Measurements from ENCODE around the gene RNF150. TPM values are rescaled to one million over a fixed set of nuclear protein-coding genes. Genes with fewer than 3 reads are reported as not detected.

Gene RNF150
- polyA plus RNA-seq, 1 experiment: 9.8 TPM

DNA sequence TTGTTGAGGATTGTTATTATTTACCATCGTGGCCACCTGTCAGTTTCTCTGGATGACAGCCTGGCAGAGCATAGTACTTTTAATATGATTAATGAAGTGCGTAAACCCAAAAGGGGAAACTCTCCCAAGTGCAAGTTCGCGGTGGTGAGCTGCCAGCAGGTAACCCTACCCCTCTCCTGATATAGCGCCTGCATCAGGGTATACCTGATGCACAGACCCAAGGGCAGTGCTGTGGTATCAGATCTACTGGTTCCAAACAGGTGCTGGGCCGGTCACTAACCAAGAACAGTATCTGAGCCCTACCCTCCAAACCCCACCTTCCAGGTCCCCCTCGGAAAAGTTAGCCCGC, 1.6 kb downstream of the RNF150 start:
- Histone ChIP-seq H3K27ac (ENCODE audit: low read depth, low read length) (no peak overlapping the region), H3K4me3 (ENCODE audit: low read depth, low read length) (peak overlapping the region; percentile 82), H3K27me3 (ENCODE audit: control insufficient read depth, insufficient read depth, low read length) (no peaks in the 10 kb centered on the region), H3K9me3 (ENCODE audit: control insufficient read depth, insufficient read depth, low read length) (no peaks in the 10 kb centered on the region)
- POLR2A ChIA-PET: no interaction called here
- TF ChIP-seq, protein P1, sequence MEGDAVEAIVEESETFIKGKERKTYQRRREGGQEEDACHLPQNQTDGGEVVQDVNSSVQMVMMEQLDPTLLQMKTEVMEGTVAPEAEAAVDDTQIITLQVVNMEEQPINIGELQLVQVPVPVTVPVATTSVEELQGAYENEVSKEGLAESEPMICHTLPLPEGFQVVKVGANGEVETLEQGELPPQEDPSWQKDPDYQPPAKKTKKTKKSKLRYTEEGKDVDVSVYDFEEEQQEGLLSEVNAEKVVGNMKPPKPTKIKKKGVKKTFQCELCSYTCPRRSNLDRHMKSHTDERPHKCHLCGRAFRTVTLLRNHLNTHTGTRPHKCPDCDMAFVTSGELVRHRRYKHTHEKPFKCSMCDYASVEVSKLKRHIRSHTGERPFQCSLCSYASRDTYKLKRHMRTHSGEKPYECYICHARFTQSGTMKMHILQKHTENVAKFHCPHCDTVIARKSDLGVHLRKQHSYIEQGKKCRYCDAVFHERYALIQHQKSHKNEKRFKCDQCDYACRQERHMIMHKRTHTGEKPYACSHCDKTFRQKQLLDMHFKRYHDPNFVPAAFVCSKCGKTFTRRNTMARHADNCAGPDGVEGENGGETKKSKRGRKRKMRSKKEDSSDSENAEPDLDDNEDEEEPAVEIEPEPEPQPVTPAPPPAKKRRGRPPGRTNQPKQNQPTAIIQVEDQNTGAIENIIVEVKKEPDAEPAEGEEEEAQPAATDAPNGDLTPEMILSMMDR (IDR thresholded peaks at IDR 0.05; ENCODE audit: low read depth, low read length): no peak
- no peak for DNase-seq (ENCODE audit: low read depth, low spot score)
- CTCF ChIA-PET: interaction anchor here (0.6 to 7.1 kb wide), 6 partner anchors 135 to 781 kb away, joined by 3 to 171 read pairs (median 30); no protein-coding TSS in a partner anchor

DNA sequence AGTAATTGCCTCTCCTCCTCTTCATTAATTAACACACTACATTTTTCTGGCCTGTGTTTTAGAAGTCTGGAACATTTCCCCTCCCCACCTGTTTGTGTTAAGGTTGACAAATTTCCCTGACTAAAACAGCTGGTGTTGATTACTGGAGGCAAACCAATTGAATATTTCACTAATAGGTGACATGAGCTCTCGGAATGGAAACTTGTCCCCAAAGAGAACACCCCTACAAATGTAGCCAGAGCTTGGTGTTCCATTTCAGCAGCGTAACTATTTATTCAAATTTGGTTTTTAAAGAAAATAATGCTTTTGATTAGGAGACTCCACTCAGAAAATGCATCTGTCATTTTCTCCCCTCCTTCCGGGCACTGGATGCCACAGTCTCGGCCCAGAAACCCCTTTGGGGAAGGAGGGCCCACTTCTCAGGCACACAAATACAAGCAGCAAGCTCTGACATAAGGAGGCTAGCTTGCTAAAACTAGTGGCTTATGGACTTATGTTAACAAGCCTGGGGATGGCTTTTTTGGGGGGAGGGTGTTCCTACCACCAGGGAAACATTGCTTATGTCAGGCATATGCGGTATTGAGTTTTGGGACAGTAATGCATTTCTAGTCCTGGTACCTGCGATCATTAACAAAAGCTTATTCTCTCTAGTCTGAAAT, 2.2 kb downstream of the RNF150 start:
- Histone ChIP-seq H3K9me3 (ENCODE audit: control insufficient read depth, insufficient read depth, low read length) (no peaks in the 10 kb centered on the region), H3K27ac (ENCODE audit: low read depth, low read length) (no peak overlapping the region), H3K4me3 (ENCODE audit: low read depth, low read length) (peak overlapping the region; percentile 82), H3K27me3 (ENCODE audit: control insufficient read depth, insufficient read depth, low read length) (no peaks in the 10 kb centered on the region)
- TF ChIP-seq, protein P1 (IDR thresholded peaks at IDR 0.05; ENCODE audit: low read depth, low read length): no peak
- no peak for DNase-seq (ENCODE audit: low read depth, low spot score)
- ChIA-PET POLR2A (no interaction called here), CTCF (interaction anchor here (0.6 to 7.1 kb wide), 5 partner anchors 135 to 781 kb away, joined by 3 to 171 read pairs (median 45); no protein-coding TSS in a partner anchor)

DNA sequence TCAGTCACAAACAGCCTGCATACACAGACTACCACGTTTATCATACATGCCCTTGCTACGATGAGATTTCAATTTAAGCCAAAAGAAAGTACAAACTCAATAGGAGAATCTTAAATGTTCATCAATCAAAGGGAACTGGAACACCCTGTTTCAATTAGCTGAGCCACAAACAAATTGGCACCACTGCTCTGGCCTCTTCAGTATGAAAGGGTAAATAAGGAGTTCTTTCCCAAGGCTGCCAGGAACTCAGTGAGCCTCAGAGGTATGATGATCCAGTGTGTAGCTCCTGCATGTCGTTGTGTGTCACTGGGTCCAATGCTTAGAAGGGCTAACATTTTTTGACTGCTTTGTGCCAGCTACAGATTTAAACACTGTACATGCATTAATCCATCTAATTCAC, 5.4 kb downstream of the RNF150 start:
- no peak for DNase-seq (ENCODE audit: low read depth, low spot score)
- Histone ChIP-seq H3K9me3 (ENCODE audit: control insufficient read depth, insufficient read depth, low read length) (no peaks in the 10 kb centered on the region), H3K4me3 (ENCODE audit: low read depth, low read length) (no peak overlapping the region), H3K27ac (ENCODE audit: low read depth, low read length) (no peak overlapping the region), H3K27me3 (ENCODE audit: control insufficient read depth, insufficient read depth, low read length) (no peaks in the 10 kb centered on the region)
- ChIA-PET CTCF (interaction anchor here (2.5 kb wide), 1 partner anchor 244 kb away, joined by 8 read pairs; no protein-coding TSS in a partner anchor), POLR2A (no interaction called here)
- TF ChIP-seq, protein P1 (IDR thresholded peaks at IDR 0.05; ENCODE audit: low read depth, low read length): no peak

DNA sequence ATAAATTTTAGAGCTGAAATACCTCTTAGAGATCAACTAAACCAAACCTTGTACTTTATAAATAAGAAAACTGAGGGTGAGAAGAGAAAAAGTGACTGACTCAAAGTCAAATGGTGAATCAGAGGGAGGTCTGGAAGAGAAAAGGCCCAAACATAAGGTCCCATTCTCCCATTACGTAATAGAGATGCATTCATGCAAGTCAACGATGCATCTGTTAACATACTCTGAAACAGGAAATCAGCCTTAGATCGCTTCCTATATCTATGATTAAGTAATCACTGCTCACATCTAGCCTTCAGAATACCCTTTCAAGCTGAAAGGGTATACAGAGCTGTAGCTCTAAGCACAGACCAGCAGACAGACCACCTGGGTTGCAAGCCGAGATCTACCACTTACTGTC, 6.5 kb downstream of the RNF150 start:
- no peak overlapping the region for H3K4me3 ChIP-seq (ENCODE audit: low read depth, low read length)
- no peaks in the 10 kb centered on the region for H3K27me3 ChIP-seq (ENCODE audit: control insufficient read depth, insufficient read depth, low read length)
- no peaks in the 10 kb centered on the region for H3K9me3 ChIP-seq (ENCODE audit: control insufficient read depth, insufficient read depth, low read length)
- no peak overlapping the region for H3K27ac ChIP-seq (ENCODE audit: low read depth, low read length)
- POLR2A ChIA-PET: no interaction called here
- CTCF ChIA-PET: interaction anchor here (1.3 to 2.5 kb wide), 2 partner anchors 130 to 243 kb away, joined by 4 to 8 read pairs; no protein-coding TSS in a partner anchor
- no peak for DNase-seq (ENCODE audit: low read depth, low spot score)
- TF ChIP-seq, protein P1 (IDR thresholded peaks at IDR 0.05; ENCODE audit: low read depth, low read length): no peak

DNA sequence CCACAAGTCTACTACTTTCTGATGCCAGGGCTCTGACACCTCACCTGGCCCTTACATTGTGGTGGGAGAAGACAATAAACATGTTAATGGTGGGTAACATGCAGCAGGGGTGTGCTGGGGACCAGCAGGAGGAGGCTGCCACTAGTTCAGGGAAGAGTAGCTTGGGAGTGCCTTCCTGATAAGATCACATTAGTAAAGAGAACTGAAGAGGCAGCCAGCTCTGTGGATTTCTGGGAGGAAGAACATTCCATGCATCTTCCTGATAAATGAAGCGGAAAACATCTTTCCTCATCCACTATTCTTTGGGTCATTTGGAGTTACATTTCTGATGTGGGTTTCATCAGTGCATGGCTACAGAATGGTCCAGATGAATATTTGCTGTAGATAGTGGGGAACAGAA, 9.0 kb downstream of the RNF150 start:
- Histone ChIP-seq H3K27ac (ENCODE audit: low read depth, low read length) (no peak overlapping the region), H3K27me3 (ENCODE audit: control insufficient read depth, insufficient read depth, low read length) (no peaks in the 10 kb centered on the region), H3K4me3 (ENCODE audit: low read depth, low read length) (no peak overlapping the region), H3K9me3 (ENCODE audit: control insufficient read depth, insufficient read depth, low read length) (no peaks in the 10 kb centered on the region)
- ChIA-PET POLR2A (no interaction called here), CTCF (no interaction called here)
- TF ChIP-seq, protein P1 (IDR thresholded peaks at IDR 0.05; ENCODE audit: low read depth, low read length): no peak
- no peak for DNase-seq (ENCODE audit: low read depth, low spot score)

Data from AG04450 (cell line).